ENCODE data around the gene IL1A.

- TF ChIP-seq POLR2A (IDR thresholded peaks at IDR 0.05; ENCODE audit: borderline replicate concordance, extremely low read depth, insufficient read depth, insufficient read length) (no peak), RAD21 (IDR thresholded peaks at IDR 0.05; ENCODE audit: low read depth) (no peak), CTCF (IDR thresholded peaks at IDR 0.05 in 2 of 3, conservative IDR thresholded peaks at IDR 0.05 in 1 of 3; ENCODE audit: borderline replicate concordance in 1 of 3, insufficient read depth in 1 of 3, low read depth in 2 of 3, low read length in 2 of 3) (no peak), SP1 (IDR thresholded peaks at IDR 0.05; ENCODE audit: low read depth) (no peak)
These were observed 37.4 kb upstream of the IL1A start for GRCh38 chr2:112821682-112822081.

Data from HCT116 (cell line).